ENCODE results near the gene NR2C2AP. TPM values are rescaled to one million over a fixed set of nuclear protein-coding genes. Genes with fewer than 3 reads are reported as not detected.
"Not testable (repeated sequence)": the region's sequence is repeated elsewhere in the genome, so short reads cannot be mapped to it uniquely, and the experiment has no call there.

The NR2C2AP gene
- total and polyA plus RNA-seq, 4 donors = 9.8 to 21.8 (median 12.3) TPM

DNA sequence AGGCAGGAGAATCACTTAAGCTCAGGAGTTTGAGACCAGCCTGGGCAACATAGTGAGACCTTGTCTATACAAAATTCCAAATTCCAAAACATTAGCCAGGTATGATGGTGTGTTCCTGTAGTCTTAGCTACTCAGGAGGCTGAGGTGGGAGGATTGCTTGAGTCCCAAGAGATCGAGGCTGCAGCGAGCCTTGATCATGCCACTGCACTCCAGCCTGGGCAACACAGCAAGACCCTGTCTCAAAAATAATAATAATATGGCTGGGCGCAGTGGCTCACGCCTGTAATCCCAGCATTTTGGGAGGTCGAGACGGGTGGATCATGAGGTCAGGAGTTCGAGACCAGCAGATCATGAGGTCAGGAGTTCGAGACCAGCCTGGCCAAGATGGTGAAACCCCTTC is 17.8 kb upstream of the NR2C2AP start:
- DNase-seq; H3K4me3 ChIP-seq (ENCODE audit: low read length in 2 of 2); H3K27ac ChIP-seq (ENCODE audit: low read depth in 1 of 2, low read length in 2 of 2); H3K9me3 ChIP-seq (ENCODE audit: control insufficient read depth, low read length); ATAC-seq (ENCODE audit: low FRiP score); intact Hi-C loops (cut with DNase I); H3K4me1 ChIP-seq (ENCODE audit: control insufficient read depth in 1 of 2, insufficient read depth in 2 of 2, low read length in 2 of 2); H3K36me3 ChIP-seq (ENCODE audit: control insufficient read depth in 1 of 2, insufficient read depth in 2 of 2, low read length in 1 of 2); H3K27me3 ChIP-seq (ENCODE audit: control insufficient read depth in 1 of 2, insufficient read depth in 2 of 2, low read length in 1 of 2): not testable (repeated sequence)
- 79 to 85% methylated on average over 8 of the region's 8 CpGs for WGBS, 2 donors

DNA sequence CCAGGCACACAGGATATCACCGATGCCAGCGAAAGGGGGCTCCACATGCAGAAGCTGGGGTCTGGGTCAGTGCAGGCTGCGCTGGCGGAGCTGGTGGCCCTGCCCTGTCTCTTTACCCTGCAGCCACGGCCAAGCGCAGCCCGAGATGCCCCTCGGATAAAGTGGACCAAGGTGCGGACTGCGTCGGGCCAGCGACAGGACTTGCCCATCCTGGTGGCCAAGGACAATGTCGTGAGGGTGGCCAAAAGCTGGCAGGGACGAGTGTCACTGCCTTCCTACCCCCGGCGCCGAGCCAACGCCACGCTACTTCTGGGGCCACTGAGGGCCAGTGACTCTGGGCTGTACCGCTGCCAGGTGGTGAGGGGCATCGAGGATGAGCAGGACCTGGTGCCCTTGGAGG is 15.7 kb upstream of the NR2C2AP start:
- ATAC-seq (ENCODE audit: low FRiP score) (no peak), DNase-seq (no peak)
- H3K27me3 ChIP-seq (ENCODE audit: control insufficient read depth in 1 of 2, insufficient read depth in 2 of 2, low read length in 1 of 2) = no peaks in the 10 kb centered on the region
- no peaks in the 10 kb centered on the region for H3K36me3 ChIP-seq (ENCODE audit: control insufficient read depth in 1 of 2, insufficient read depth in 2 of 2, low read length in 1 of 2)
- 87% methylated on average over 21 of the region's 21 CpGs for WGBS, 2 donors
- H3K27ac ChIP-seq (ENCODE audit: low read depth in 1 of 2, low read length in 2 of 2) = no peak overlapping the region
- H3K4me3 ChIP-seq (ENCODE audit: low read length in 2 of 2) = no peak overlapping the region
- H3K4me1 ChIP-seq (ENCODE audit: control insufficient read depth in 1 of 2, insufficient read depth in 2 of 2, low read length in 2 of 2) = no peaks in the 10 kb centered on the region
- intact Hi-C loops (cut with DNase I) = no loop called here
- no peaks in the 10 kb centered on the region for H3K9me3 ChIP-seq (ENCODE audit: control insufficient read depth, low read length)

DNA sequence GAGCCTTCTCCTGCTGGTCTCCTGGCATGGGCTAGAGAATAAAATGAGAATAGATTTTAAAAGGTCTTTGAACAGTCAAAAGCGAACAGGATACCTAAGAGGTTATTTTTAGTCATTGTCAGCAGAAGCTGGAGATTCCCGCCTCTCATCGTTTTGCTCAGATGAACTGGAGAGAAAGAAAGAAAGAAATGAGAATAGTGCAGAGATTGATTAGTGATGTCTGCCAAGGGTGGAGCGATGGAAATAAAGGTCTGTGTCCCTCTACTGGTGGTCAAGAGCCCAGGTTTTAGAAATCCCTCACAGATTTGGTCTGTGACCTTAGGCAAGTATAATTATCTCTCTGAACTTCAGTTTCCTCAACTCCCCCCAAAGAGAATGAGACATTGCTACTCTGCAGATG is 13.9 kb upstream of the NR2C2AP start:
- Histone ChIP-seq H3K4me3 (ENCODE audit: low read length in 2 of 2) (no peak overlapping the region), H3K27ac (ENCODE audit: low read depth in 1 of 2, low read length in 2 of 2) (no peak overlapping the region), H3K9me3 (ENCODE audit: control insufficient read depth, low read length) (no peaks in the 10 kb centered on the region), H3K36me3 (ENCODE audit: control insufficient read depth in 1 of 2, insufficient read depth in 2 of 2, low read length in 1 of 2) (no peaks in the 10 kb centered on the region), H3K4me1 (ENCODE audit: control insufficient read depth in 1 of 2, insufficient read depth in 2 of 2, low read length in 2 of 2) (no peaks in the 10 kb centered on the region), H3K27me3 (ENCODE audit: control insufficient read depth in 1 of 2, insufficient read depth in 2 of 2, low read length in 1 of 2) (no peaks in the 10 kb centered on the region)
- no peak for DNase-seq
- WGBS, 2 donors = 66 to 67% methylated on average over 4 of the region's 4 CpGs
- intact Hi-C loops (cut with DNase I) = no loop called here
- no peak for ATAC-seq (ENCODE audit: low FRiP score)

DNA sequence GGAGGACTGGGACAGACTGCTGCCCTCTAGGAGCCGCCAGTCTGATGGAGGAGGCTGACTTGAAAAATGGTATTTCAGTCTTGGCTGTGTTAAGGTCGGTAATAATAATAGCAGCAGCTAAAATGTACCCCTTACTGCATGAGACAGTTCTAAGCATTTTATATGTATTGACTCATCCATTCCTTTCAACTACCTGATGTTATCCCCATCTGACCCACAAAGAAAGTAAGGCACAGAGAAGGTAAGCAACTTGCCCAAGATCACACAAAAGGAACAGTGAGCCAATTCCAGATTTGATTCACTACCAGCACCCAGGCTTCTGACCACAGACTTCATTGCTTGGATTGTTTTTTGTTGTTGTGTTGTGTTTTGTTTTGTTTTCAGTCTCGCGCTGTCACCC is 12.6 kb upstream of the NR2C2AP start:
- Histone ChIP-seq H3K4me1 (ENCODE audit: control insufficient read depth in 1 of 2, insufficient read depth in 2 of 2, low read length in 2 of 2) (no peaks in the 10 kb centered on the region), H3K27ac (ENCODE audit: low read depth in 1 of 2, low read length in 2 of 2) (no peak overlapping the region), H3K36me3 (ENCODE audit: control insufficient read depth in 1 of 2, insufficient read depth in 2 of 2, low read length in 1 of 2) (no peaks in the 10 kb centered on the region), H3K9me3 (ENCODE audit: control insufficient read depth, low read length) (no peaks in the 10 kb centered on the region), H3K4me3 (ENCODE audit: low read length in 2 of 2) (no peak overlapping the region), H3K27me3 (ENCODE audit: control insufficient read depth in 1 of 2, insufficient read depth in 2 of 2, low read length in 1 of 2) (no peaks in the 10 kb centered on the region)
- intact Hi-C loops (cut with DNase I) = no loop called here
- no peak for ATAC-seq (ENCODE audit: low FRiP score)
- WGBS, 2 donors = 71 to 74% methylated on average over 4 of the region's 4 CpGs
- no peak for DNase-seq

DNA sequence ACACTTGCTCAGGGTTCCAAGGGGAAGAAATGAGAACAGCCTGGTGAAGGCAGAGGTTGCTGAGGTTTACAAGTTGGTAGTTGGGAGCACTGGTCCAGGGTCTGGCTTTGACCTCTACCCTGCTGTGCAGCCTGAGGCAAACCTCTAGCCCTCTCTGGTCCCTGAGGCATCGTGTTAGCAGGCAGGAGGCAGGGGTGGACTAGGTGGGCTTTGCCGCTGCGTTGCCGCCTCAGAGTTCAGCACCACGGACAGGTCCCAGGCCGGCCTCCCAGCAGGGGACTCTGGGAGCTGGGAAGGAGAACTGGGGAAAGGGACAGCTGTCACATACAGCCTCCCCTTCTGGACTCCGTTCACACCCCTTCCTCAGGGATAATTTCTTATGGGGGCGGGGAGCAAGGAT is 11.7 kb upstream of the NR2C2AP start:
- DNase-seq = peak in 1 of 2 donors; percentile 81
- no peak overlapping the region for H3K27ac ChIP-seq (ENCODE audit: low read depth in 1 of 2, low read length in 2 of 2)
- intact Hi-C loops (cut with DNase I) = no loop called here
- no peak overlapping the region for H3K4me3 ChIP-seq (ENCODE audit: low read length in 2 of 2)
- H3K4me1 ChIP-seq (ENCODE audit: control insufficient read depth in 1 of 2, insufficient read depth in 2 of 2, low read length in 2 of 2) = no peaks in the 10 kb centered on the region
- WGBS, 2 donors = 1% methylated on average over 8 of the region's 8 CpGs
- peak; percentile 69 for ATAC-seq (ENCODE audit: low FRiP score)
- no peaks in the 10 kb centered on the region for H3K9me3 ChIP-seq (ENCODE audit: control insufficient read depth, low read length)
- H3K36me3 ChIP-seq (ENCODE audit: control insufficient read depth in 1 of 2, insufficient read depth in 2 of 2, low read length in 1 of 2) = no peaks in the 10 kb centered on the region
- no peaks in the 10 kb centered on the region for H3K27me3 ChIP-seq (ENCODE audit: control insufficient read depth in 1 of 2, insufficient read depth in 2 of 2, low read length in 1 of 2)

DNA sequence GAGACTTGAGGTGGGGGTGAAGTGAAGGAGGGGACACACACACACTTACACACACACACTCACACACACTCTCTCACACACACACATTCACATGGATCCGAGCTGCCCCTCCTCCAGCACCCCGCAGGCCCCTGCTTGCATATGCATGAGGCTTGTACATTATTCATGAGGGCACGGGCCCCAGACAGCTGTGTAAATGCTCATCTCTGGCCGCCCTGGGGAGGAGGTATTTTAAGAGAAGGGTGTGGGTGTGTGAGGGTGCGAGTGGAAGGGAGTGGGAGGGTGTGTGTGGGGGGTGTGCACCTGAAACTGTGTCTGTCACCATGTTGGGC is 10.9 kb upstream of the NR2C2AP start:
- 4 to 8% methylated on average over 5 of the region's 5 CpGs for WGBS, 2 donors
- no peak for DNase-seq
- no peaks in the 10 kb centered on the region for H3K36me3 ChIP-seq (ENCODE audit: control insufficient read depth in 1 of 2, insufficient read depth in 2 of 2, low read length in 1 of 2)
- H3K9me3 ChIP-seq (ENCODE audit: control insufficient read depth, low read length) = no peaks in the 10 kb centered on the region
- H3K4me1 ChIP-seq (ENCODE audit: control insufficient read depth in 1 of 2, insufficient read depth in 2 of 2, low read length in 2 of 2) = no peaks in the 10 kb centered on the region
- H3K4me3 ChIP-seq (ENCODE audit: low read length in 2 of 2) = no peak overlapping the region
- ATAC-seq (ENCODE audit: low FRiP score) = no peak
- intact Hi-C loops (cut with DNase I) = no loop called here
- no peaks in the 10 kb centered on the region for H3K27me3 ChIP-seq (ENCODE audit: control insufficient read depth in 1 of 2, insufficient read depth in 2 of 2, low read length in 1 of 2)
- no peak overlapping the region for H3K27ac ChIP-seq (ENCODE audit: low read depth in 1 of 2, low read length in 2 of 2)

DNA sequence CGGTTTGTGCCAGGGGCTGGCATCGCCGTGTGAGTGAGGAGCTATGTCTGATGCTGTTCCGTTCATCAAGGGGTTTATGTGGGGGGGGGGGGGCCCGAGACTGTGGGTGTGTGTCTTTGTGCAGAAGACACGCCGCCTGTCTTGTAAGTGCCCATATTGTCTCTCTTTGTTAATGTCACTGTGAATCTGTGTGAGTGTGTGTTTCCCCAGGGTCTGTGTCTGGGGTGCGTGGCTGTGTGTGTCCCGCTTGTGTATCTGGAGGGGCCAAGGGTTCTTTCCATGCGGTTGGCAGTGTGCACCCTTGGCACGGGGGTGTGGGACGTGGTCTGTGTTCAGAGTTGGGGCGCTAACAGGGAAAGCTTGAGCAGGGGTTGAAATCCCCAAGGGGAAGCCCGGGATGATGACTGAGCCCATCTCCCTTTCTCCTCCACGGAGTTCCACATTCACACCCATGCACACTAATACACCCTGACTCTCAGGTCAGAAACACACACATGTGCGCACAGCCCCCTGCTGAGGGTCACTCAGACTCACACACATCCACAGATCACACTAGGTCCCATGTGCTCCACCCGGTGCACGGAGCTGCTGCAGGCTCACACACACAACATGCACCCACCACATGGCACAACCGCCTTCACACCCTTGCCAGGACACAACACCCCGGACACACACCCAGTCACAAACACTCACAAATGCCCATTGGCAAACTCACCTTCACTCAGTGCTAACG is 10.4 kb upstream of the NR2C2AP start:
- ATAC-seq (ENCODE audit: low FRiP score) (no peak), DNase-seq (no peak)
- Histone ChIP-seq H3K36me3 (ENCODE audit: control insufficient read depth in 1 of 2, insufficient read depth in 2 of 2, low read length in 1 of 2) (no peaks in the 10 kb centered on the region), H3K27ac (ENCODE audit: low read depth in 1 of 2, low read length in 2 of 2) (no peak overlapping the region), H3K9me3 (ENCODE audit: control insufficient read depth, low read length) (no peaks in the 10 kb centered on the region), H3K4me1 (ENCODE audit: control insufficient read depth in 1 of 2, insufficient read depth in 2 of 2, low read length in 2 of 2) (no peaks in the 10 kb centered on the region), H3K27me3 (ENCODE audit: control insufficient read depth in 1 of 2, insufficient read depth in 2 of 2, low read length in 1 of 2) (no peaks in the 10 kb centered on the region), H3K4me3 (ENCODE audit: low read length in 2 of 2) (no peak overlapping the region)
- intact Hi-C loops (cut with DNase I) = no loop called here
- WGBS, 2 donors = 39 to 43% methylated on average over 21 of the region's 21 CpGs

DNA sequence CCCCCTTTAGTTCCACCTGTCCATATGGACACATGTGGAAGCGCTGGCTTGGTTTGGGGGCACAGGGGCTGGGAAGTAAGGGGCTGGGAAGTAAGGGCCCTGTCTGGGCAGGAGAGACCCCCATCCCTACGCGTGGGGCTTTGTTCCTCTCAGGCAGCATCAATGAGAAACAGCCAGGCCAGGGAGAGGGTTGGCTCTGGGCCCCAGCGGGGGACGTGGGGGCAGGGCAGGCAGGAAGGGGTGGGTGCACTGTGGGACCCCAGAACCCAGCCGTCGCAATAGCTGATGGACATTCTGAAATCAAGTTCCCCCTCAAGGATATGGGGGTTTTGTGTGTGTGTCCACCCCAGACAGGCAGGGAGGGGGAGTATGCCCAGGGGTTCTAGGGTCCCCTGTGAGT is 9.7 kb upstream of the NR2C2AP start:
- 7 to 9% methylated on average over 7 of the region's 7 CpGs for WGBS, 2 donors
- Histone ChIP-seq H3K9me3 (ENCODE audit: control insufficient read depth, low read length) (no peaks in the 10 kb centered on the region), H3K4me3 (ENCODE audit: low read length in 2 of 2) (no peak overlapping the region), H3K4me1 (ENCODE audit: control insufficient read depth in 1 of 2, insufficient read depth in 2 of 2, low read length in 2 of 2) (no peaks in the 10 kb centered on the region), H3K27me3 (ENCODE audit: control insufficient read depth in 1 of 2, insufficient read depth in 2 of 2, low read length in 1 of 2) (no peaks in the 10 kb centered on the region), H3K27ac (ENCODE audit: low read depth in 1 of 2, low read length in 2 of 2) (no peak overlapping the region), H3K36me3 (ENCODE audit: control insufficient read depth in 1 of 2, insufficient read depth in 2 of 2, low read length in 1 of 2) (no peaks in the 10 kb centered on the region)
- ATAC-seq (ENCODE audit: low FRiP score) (no peak), DNase-seq (no peak)
- intact Hi-C loops (cut with DNase I) = no loop called here

DNA sequence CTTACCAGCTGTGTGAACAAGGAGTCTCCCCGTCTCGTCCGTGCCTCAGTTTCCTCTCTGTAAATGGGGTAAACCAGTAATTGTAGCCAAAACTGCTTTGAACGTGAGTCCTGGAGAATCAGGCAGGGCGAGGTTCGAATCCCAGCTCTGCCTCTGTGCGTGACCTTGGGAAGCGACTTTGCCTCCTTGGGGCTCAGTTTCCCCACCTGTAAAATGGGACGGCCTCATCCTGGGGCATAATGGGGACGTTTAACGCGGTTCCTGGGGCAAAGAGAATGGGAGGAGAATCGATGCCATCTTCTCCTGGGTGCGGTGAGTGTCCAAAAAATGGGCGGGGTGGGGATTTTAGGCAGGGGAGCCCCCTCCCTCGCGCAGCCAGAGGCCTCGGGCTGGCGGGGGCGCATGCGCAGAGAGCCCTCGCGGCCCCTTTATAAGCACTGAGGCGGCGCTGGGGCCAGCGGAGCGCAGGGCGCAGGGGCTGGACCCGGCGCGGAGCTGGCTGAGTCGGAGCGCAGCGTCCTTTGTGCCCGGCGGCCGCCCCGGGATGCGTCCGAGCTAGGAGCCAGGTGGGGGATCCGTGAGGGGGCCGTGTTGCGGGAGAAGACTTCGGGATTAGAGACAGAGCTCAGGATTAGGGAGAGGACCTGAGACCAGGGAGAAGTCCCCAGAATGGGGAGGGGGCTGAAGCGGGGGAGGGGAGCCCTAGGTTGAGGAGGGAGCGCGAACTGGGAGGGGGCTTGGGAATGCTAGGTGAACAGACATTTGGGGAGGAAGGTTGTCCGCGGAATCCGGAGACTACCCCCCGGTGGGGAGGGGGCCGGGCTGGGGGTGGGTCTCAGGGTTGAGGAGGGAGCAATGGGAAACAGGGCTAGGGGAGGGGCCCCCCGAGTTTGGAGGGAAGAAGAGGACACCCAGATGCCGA is 8.5 kb upstream of the NR2C2AP start, which contains the start of gene NCAN:
Gene NCAN (plus strand): TSS at position 460 of the 922 bp plus-strand sequence. CDS start 4,996 bp downstream, outside the sequence.
- no peak for ATAC-seq (ENCODE audit: low FRiP score)
- Histone ChIP-seq H3K36me3 (ENCODE audit: control insufficient read depth in 1 of 2, insufficient read depth in 2 of 2, low read length in 1 of 2) (no peaks in the 10 kb centered on the region), H3K27me3 (ENCODE audit: control insufficient read depth in 1 of 2, insufficient read depth in 2 of 2, low read length in 1 of 2) (no peaks in the 10 kb centered on the region), H3K4me1 (ENCODE audit: control insufficient read depth in 1 of 2, insufficient read depth in 2 of 2, low read length in 2 of 2) (no peaks in the 10 kb centered on the region), H3K4me3 (ENCODE audit: low read length in 2 of 2) (no peak within 1 kb of the TSS), H3K27ac (ENCODE audit: low read depth in 1 of 2, low read length in 2 of 2) (no peak within 1 kb of the TSS), H3K9me3 (ENCODE audit: control insufficient read depth, low read length) (no peaks in the 10 kb centered on the region)
- WGBS, 2 donors = 7 to 8% methylated on average over 53 to 54 of the region's 54 CpGs
- intact Hi-C loops (cut with DNase I) = no loop called here
- DNase-seq = no peak

Data from aorta (tissue), 5 donors.